NCI-H1694 (cell line): Measurements from ENCODE around the gene SIPA1L3.
"Not testable (repeated sequence)": the region's sequence is repeated elsewhere in the genome, so short reads cannot be mapped to it uniquely, and the experiment has no call there.

Source experiments
- DNase-seq: peaks from one replicate; lab custom pipeline; 2025; lab: John Stamatoyannopoulos, UW

Gene SIPA1L3

GRCh38 chr19:38020311-38020710 is 113.3 kb downstream of the SIPA1L3 start:
- no peak for DNase-seq

- no peak for DNase-seq
These were observed 114.3 kb downstream of the SIPA1L3 start for GRCh38 chr19:38021352-38021751.

- no peak for DNase-seq
These were observed 116.0 kb downstream of the SIPA1L3 start for GRCh38 chr19:38022791-38023670.

GRCh38 chr19:38023671-38024541 is 116.9 kb downstream of the SIPA1L3 start:
- no peak for DNase-seq

GRCh38 chr19:38024992-38025908 is 118.2 kb downstream of the SIPA1L3 start:
- DNase-seq: no peak

GRCh38 chr19:38025909-38026307 is 118.9 kb downstream of the SIPA1L3 start:
- DNase-seq: no peak

GRCh38 chr19:38028913-38029510 is 122.0 kb downstream of the SIPA1L3 start:
- no peak for DNase-seq

- DNase-seq: not testable (repeated sequence)
These were observed 123.0 kb downstream of the SIPA1L3 start for GRCh38 chr19:38030001-38030400.

GRCh38 chr19:38030686-38031422 is 123.8 kb downstream of the SIPA1L3 start:
- DNase-seq: no peak

- no peak for DNase-seq
These were observed 124.4 kb downstream of the SIPA1L3 start for GRCh38 chr19:38031423-38031770.

- no peak for DNase-seq
These were observed 125.1 kb downstream of the SIPA1L3 start for GRCh38 chr19:38032151-38032550.

GRCh38 chr19:38032951-38033350 is 125.9 kb downstream of the SIPA1L3 start:
- no peak for DNase-seq

GRCh38 chr19:38033658-38034491 is 126.9 kb downstream of the SIPA1L3 start:
- no peak for DNase-seq

- DNase-seq: no peak
These were observed 127.5 kb downstream of the SIPA1L3 start for GRCh38 chr19:38034492-38034860.

GRCh38 chr19:38035515-38036495 is 128.8 kb downstream of the SIPA1L3 start:
- DNase-seq: no peak

- DNase-seq: no peak
These were observed 130.0 kb downstream of the SIPA1L3 start for GRCh38 chr19:38036707-38037611.

GRCh38 chr19:38039966-38040365 is 133.0 kb downstream of the SIPA1L3 start:
- no peak for DNase-seq

GRCh38 chr19:38042132-38042531 is 135.1 kb downstream of the SIPA1L3 start:
- DNase-seq: no peak
